Spleen (tissue), 7 donors: ENCODE results near the gene ARL14.

Source experiments
- POLR2A ChIP-seq, 3 donors: fragments of 450-650 bp; IDR thresholded peaks; one replicate each; pipeline ENCODE4 v1.5.1; 2017; ENCODE audit warnings: antibody characterized with exemption in 3 of 3, mild to moderate bottlenecking in 1 of 3
- TF ChIP-seq, protein P1 (sequence below), 11 experiments: fragments of 200-600 bp in 7 of 11; fragments of 450-650 bp in 4 of 11; sonication (generic) in 4 of 11; IDR thresholded peaks in 8 of 11; conservative IDR thresholded peaks in 3 of 11; 1 replicate in 7 of 11; 2 replicates in 4 of 11; pipeline versions ENCODE4 v1.4.0 to v1.8.0; 2016 to 2021; ENCODE audit warnings: antibody characterized with exemption in 11 of 11, inconsistent platforms in 4 of 11, mild to moderate bottlenecking in 1 of 11
- donor health status: DM: no; HTN: no; CAD: no; lungs with moderate emphysema.
- donor health status: DM: no; HTN: no; CAD: no.
- donor health status: DM: no; HTN: no; CAD: no.

DNA sequence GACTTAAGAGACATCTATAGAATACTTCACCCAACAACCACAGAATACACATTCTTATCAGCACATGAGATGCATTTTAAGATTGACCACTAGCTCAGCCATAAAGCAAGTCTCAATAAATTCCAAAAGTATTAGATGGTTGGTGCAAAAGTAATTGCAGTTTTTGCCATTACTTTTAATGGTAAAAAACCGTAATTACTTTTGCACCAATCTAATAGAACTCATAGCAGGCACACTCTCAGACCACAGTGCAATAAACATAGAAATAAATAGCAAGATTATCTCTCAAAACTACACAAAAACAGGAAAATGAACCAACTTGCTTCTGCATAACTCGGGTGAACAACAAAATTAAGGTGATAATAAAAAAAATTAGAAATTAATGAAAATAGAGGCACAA is 45.4 kb downstream of the ARL14 start:
- no peak for TF ChIP-seq POLR2A (IDR thresholded peaks at IDR 0.05)
- TF ChIP-seq, protein P1, sequence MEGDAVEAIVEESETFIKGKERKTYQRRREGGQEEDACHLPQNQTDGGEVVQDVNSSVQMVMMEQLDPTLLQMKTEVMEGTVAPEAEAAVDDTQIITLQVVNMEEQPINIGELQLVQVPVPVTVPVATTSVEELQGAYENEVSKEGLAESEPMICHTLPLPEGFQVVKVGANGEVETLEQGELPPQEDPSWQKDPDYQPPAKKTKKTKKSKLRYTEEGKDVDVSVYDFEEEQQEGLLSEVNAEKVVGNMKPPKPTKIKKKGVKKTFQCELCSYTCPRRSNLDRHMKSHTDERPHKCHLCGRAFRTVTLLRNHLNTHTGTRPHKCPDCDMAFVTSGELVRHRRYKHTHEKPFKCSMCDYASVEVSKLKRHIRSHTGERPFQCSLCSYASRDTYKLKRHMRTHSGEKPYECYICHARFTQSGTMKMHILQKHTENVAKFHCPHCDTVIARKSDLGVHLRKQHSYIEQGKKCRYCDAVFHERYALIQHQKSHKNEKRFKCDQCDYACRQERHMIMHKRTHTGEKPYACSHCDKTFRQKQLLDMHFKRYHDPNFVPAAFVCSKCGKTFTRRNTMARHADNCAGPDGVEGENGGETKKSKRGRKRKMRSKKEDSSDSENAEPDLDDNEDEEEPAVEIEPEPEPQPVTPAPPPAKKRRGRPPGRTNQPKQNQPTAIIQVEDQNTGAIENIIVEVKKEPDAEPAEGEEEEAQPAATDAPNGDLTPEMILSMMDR (IDR thresholded peaks at IDR 0.05 in 8 of 11, conservative IDR thresholded peaks at IDR 0.05 in 3 of 11) = no peak
